Spinal cord (tissue), 10 donors: ENCODE measurements around the gene FOXRED2. TPM values are rescaled to one million over a fixed set of nuclear protein-coding genes. Genes with fewer than 3 reads are reported as not detected.
"Not testable (repeated sequence)": the region's sequence is repeated elsewhere in the genome, so short reads cannot be mapped to it uniquely, and the experiment has no call there.

Experiments
- DNase-seq, 6 donors: peaks; one replicate each; pipeline versions ENCODE4 v3.0.0 to v3.0.0-alpha.2; 2013 to 2015; ENCODE audit warnings: low spot score in 6 of 6, low read depth in 4 of 6
- H3K27ac ChIP-seq: one replicate; pipeline ENCODE4 v1.5.1; 2013; ENCODE audit warnings: low read depth, low read length, control low read depth
- H3K27me3 ChIP-seq: one replicate; pipeline ENCODE4 v1.6.1; 2013; ENCODE audit warnings: low read length; ENCODE audit not compliant: control insufficient read depth, insufficient read depth
- H3K36me3 ChIP-seq: one replicate; pipeline ENCODE4 v1.6.1; 2013; ENCODE audit warnings: low read length; ENCODE audit not compliant: control insufficient read depth, insufficient read depth
- H3K4me1 ChIP-seq: one replicate; pipeline ENCODE4 v1.6.1; 2013; ENCODE audit warnings: low read length; ENCODE audit not compliant: control insufficient read depth, insufficient read depth
- H3K4me3 ChIP-seq: one replicate; pipeline ENCODE4 v1.5.1; 2013; ENCODE audit warnings: low read depth, low read length, control low read depth
- H3K9me3 ChIP-seq: one replicate; pipeline ENCODE4 v1.6.1; 2013; ENCODE audit warnings: low read length; ENCODE audit not compliant: control insufficient read depth, insufficient read depth
- WGBS: methylation state at CpG from one replicate; pipeline ENCODE4 v1.1.5; 2013; ENCODE audit warnings: missing lambda C conversion rate; ENCODE audit not compliant: insufficient coverage; 5-methylcytosine and 5-hydroxymethylcytosine counted together
- polyA plus RNA-seq, 2 donors: library from polyadenylated mRNA; unstranded; fragments of 120-200 nt; gene quantifications; one replicate each; pipeline ENCODE4 v1.2.1, GENCODE V29; 2013; ENCODE audit not compliant: insufficient read length in 2 of 2
- total RNA-seq, 2 donors: library from RNA; depleted of rRNA in 1 of 2; stranded (reverse); fragments of 120-200 nt in 1 of 2; fragments of >200 nt in 1 of 2; gene quantifications; one replicate each; pipeline versions ENCODE4 v1.2.3 to v1.2.4, GENCODE V29; 2013 to 2014
- donor health status: healthy.

The FOXRED2 gene
- total and polyA plus RNA-seq, 4 donors, result 13.0 to 39.9 (median 26.9) TPM

DNA sequence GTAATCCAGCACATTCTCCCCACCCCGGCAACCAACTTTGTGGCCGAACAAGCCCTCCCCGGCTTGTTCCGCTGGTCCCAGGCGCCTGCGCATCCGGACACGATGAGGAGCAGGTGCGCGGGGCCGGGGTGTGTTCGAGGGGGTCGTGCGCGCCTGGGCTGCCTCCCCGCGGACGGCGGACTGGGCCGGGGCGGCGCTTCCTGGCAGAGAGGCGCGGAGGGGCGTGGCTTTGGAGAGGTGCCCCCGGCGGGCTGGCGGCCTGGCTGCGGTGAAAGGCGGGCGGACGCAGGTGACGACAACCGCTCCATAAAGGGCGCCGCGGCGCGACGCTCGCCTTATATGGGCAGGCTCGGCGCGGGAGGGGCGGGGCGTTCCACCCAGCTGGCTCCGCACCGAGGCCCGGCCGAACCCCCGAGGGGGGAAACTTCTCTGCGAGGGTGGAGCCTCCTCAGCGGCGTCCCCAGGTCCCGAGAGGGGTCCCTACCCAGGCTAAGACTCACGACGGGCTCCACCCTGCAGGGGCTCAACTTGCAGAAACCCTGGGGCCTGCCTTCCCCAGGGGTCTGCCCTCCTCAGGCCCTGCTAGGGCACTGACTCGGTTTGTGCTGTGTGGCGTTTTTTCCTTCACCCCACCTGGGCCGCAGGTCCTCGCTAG is 51.8 kb downstream of the FOXRED2 start:
- H3K4me3 ChIP-seq, result peak overlapping the region; percentile 54
- H3K27me3 ChIP-seq, result no peaks in the 10 kb centered on the region
- DNase-seq, result peak; percentile 40 to 94 (median 60)
- no peaks in the 10 kb centered on the region for H3K36me3 ChIP-seq
- 2% methylated on average over 61 of the region's 61 CpGs for WGBS
- H3K4me1 ChIP-seq, result peaks cover 23% of the 10 kb centered on the region
- H3K9me3 ChIP-seq, result no peaks in the 10 kb centered on the region
- H3K27ac ChIP-seq, result peak overlapping the region; percentile 69

DNA sequence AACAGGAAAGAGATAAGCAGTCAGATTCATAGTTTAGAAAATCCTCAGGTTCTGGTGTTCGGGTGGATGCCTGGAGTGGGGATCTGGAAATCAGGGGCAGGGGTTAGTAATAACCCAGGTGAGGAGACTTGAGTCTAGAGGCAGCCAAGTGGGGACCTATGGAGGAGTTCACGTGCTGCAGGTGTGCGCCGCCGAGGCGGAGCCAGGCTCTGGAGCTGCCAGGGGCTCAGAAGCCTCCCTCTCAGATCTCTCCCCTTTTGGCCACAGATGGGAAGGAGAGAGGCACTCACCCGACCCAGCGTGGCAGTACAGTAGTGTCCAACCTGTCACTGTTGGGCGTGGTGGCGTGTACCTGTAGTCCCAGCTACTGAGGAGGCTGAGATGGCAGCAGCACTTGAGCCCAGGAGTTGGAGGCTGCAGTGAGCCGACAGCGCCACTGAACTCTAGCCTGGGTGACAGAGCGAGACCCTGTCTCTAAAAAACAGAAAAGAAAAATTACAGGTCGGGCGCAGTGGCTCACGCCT is 52.9 kb downstream of the FOXRED2 start:
- H3K36me3 ChIP-seq, result no peaks in the 10 kb centered on the region
- DNase-seq, result no peak
- no peak overlapping the region for H3K4me3 ChIP-seq

DNA sequence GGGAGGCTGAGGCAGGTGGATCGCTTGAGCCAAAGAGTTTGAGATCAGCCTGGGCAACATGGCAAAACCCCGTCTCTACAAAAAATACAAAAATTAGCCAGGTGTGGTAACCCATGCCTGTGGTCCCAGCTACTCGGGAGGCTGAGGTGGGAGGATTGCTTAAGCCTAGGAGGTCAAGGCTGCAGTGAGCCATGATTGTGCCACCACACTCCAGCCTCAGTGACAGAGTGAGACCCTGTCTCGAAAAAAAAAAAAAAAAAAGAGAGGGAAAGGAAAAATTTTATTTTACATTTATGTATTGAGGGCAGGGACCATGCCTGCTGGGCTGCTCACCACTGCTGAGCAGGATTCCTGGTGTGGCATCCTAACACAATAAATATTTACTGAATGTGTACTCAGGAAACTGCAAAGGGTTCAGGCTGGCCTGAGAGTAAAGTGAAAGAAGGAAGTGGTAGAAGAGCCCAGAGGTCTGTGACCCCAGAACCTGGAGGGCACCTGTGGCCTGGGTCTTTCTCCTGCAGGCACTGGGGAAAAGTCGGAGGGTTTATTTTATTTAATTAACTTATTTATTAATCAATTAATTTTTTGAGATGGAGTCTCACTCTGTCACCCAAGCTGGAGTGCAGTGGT is 53.7 kb downstream of the FOXRED2 start:
- H3K27ac ChIP-seq, result not testable (repeated sequence)
- WGBS, result 92% methylated on average over 2 of the region's 5 CpGs

More for the DNA sequence above, 52.9 kb downstream of the FOXRED2 start:
- Histone ChIP-seq H3K4me1 (peaks cover 32% of the 10 kb centered on the region), H3K27me3 (no peaks in the 10 kb centered on the region), H3K9me3 (no peaks in the 10 kb centered on the region), H3K27ac (no peak overlapping the region)
- 97% methylated on average over 16 of the region's 16 CpGs for WGBS

DNA sequence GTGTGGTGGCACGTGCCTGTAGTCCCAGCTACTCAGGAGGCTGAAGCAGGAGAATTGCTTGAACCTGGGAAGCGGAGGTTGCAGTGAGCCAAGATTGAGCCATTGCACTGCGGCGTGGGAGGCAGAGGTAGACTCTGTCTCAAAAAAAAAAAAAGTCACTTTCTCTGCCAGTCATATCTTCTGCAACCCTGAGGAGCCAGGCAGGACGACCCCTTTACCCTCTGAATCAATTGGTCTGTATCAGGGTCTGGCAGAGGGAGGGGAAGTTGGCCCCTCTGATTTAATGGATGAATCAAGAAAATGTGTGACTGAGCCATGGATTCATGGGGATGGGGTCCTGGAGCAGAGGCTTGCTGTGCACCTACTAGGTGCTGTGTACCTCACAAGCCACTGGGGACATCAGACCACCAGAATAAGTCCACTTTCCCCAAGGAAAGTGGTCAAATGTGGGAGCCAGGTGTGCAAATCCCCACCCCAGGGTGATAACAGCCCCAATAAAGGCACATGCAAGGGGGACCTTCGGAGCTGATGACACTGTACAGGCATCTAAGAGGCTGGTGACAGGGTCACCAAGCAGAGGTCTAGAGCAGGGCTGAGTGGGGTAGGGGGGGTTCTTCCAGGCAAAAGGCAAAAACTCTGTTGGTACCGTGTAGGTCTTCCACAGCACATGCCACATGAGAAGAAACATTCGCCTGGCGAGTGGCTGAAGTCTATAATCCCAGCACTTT is 54.4 kb downstream of the FOXRED2 start:
- H3K9me3 ChIP-seq, result no peaks in the 10 kb centered on the region
- no peak for DNase-seq
- peaks cover 32% of the 10 kb centered on the region for H3K4me1 ChIP-seq
- WGBS, result 84% methylated on average over 6 of the region's 9 CpGs
- H3K27ac ChIP-seq, result no peak overlapping the region
- H3K36me3 ChIP-seq, result no peaks in the 10 kb centered on the region
- H3K27me3 ChIP-seq, result no peaks in the 10 kb centered on the region
- no peak overlapping the region for H3K4me3 ChIP-seq

More for the DNA sequence above, 53.7 kb downstream of the FOXRED2 start:
- not testable (repeated sequence) for H3K4me3 ChIP-seq, H3K36me3 ChIP-seq, H3K9me3 ChIP-seq, DNase-seq, H3K27me3 ChIP-seq
- peaks cover 32% of the 10 kb centered on the region for H3K4me1 ChIP-seq

DNA sequence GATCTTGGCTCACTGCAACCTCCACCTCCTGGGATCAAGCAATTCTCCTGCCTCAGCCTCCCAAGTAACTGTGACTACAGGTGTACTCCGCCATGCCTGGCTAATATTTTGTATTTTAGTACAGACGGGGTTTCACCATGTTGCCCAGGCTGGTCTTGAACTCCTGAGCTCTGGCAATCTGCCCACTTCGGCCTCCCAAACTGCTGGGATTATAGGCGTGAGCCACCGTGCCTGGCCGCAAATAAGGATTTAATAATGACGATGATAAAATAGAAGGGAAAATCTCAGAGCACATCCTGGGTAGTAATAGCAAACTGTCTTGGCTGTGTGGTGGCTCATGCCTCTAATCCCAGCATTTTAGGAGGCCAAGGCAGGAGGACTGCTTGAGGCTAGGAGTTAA is 55.9 kb downstream of the FOXRED2 start:
- WGBS, result 97% methylated on average over 7 of the region's 7 CpGs
- DNase-seq, H3K9me3 ChIP-seq, H3K36me3 ChIP-seq, H3K4me3 ChIP-seq, H3K27ac ChIP-seq, H3K27me3 ChIP-seq: not testable (repeated sequence)
- peaks cover 31% of the 10 kb centered on the region for H3K4me1 ChIP-seq

DNA sequence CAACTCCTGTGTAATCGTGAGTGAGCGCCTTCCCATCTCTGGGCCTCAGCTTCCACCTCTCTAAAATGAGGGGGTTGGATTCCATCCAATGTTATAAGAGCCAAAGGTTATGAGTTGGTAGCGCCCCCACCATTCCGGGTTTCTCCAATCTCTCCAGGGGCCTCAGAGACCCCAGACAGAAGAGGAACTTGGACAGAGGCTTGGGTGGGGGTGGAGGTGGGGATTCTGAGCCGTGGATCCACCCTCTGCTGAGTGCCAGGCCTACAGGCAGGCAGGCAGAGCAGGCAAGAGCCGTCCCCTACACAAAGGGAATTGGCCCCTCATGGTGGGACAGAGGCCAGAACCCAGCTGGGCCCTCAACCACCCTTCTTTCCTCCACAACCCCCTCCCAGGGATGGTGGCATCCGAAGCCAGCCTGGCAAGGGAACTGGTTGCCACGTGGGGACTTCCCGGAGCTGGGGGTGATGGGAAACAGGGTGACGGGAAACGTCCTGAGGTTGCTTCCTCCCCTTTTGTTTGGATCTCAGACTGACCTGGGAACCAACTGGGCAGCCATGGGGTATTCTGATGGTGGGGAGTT is 57.2 kb downstream of the FOXRED2 start:
- no peaks in the 10 kb centered on the region for H3K36me3 ChIP-seq
- peak overlapping the region; percentile 6 for H3K27ac ChIP-seq
- no peaks in the 10 kb centered on the region for H3K27me3 ChIP-seq
- 64% methylated on average over 5 of the region's 11 CpGs for WGBS
- peaks cover 21% of the 10 kb centered on the region for H3K4me1 ChIP-seq
- H3K4me3 ChIP-seq, result no peak overlapping the region
- no peak for DNase-seq
- H3K9me3 ChIP-seq, result no peaks in the 10 kb centered on the region

DNA sequence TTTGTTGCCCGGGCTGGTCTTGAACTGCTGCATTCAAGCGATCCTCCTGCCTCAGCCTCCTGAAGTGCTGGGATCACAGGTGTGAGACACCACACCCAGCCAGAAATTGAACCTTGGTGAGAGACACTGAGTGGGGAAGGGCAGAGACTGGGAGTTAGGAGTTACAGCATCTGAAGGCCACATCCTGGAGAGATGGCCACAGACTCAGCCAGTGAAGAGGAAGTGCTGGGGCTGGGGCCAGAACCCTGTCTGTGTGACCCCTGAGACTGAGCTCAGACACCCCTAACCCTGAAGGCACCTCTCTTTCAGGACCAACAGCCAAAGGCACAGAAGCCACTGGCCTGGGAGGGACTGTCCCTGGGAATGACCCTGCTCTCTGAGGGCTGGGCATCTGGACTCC is 59.2 kb downstream of the FOXRED2 start:
- no peak for DNase-seq
- 100% methylated on average over 2 of the region's 2 CpGs for WGBS
- H3K36me3 ChIP-seq, result no peaks in the 10 kb centered on the region
- no peak overlapping the region for H3K4me3 ChIP-seq
- H3K27ac ChIP-seq, result no peak overlapping the region
- H3K27me3 ChIP-seq, result no peaks in the 10 kb centered on the region
- H3K9me3 ChIP-seq, result no peaks in the 10 kb centered on the region
- peaks cover 18% of the 10 kb centered on the region for H3K4me1 ChIP-seq

DNA sequence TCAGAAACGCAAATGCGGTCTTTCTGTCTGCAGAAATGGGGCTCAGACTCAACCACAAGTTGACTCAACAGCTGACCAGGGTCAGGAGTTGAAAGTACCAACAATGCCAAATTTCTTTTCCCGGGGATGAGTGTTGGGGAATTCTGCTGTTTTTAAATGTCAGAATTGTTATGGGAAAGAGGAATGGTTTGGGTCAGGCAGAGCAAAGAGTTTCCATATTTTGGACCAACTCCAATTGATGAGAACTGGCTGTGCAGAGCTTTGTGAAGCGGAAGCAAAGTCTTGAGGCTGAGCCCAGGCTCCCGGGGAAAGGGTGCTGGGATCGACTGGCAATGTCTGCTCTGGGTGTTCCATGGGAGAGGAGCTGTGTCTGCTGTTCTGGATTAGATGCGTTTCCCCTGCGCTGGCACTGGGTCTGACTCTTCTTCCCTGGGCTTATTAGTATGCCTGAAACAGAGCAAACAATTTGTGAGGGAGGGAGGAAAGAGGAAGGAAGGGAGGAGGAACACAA is 61.6 kb downstream of the FOXRED2 start:
- H3K9me3 ChIP-seq, result no peaks in the 10 kb centered on the region
- H3K4me3 ChIP-seq, result no peak overlapping the region
- H3K36me3 ChIP-seq, result no peaks in the 10 kb centered on the region
- H3K27me3 ChIP-seq, result no peaks in the 10 kb centered on the region
- H3K27ac ChIP-seq, result no peak overlapping the region
- 76% methylated on average over 8 of the region's 8 CpGs for WGBS
- peaks cover 9% of the 10 kb centered on the region for H3K4me1 ChIP-seq
- no peak for DNase-seq

DNA sequence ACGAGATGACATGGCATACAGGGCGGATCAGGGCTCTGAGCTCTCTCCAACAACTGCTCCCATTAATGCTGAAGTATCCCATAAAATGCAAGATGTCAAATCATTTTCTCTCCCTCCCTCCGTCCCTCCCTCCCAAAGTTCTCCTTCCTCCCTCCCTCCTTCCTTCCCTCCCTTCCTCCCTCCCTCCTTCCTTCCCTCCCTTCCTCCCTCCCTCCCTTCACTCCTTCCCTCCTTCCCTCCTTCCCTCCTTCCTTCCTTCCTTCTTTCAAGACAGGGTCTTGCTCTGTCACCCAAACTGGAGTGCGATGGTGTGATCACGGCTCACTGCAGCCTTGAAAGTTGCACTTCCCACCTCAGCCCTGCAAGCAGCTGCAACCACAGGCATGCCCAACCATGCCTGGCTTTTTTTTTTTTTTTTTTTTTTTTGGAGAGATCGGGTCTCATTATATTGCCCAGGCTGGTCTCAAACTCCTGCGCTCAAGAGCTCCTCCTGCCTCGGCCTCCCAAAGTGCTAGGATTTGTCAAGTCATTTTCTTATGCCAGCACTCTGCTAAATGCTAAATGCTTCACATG is 63.6 kb downstream of the FOXRED2 start:
- Histone ChIP-seq H3K4me1 (no peaks in the 10 kb centered on the region), H3K36me3 (no peaks in the 10 kb centered on the region), H3K27ac (no peak overlapping the region), H3K4me3 (no peak overlapping the region), H3K27me3 (no peaks in the 10 kb centered on the region), H3K9me3 (no peaks in the 10 kb centered on the region)
- no peak for DNase-seq
- 75% methylated on average over 6 of the region's 8 CpGs for WGBS
